GM18858 (cell line): ENCODE results near the gene SLC25A44.
"Not testable (repeated sequence)": the region's sequence is repeated elsewhere in the genome, so short reads cannot be mapped to it uniquely, and the experiment has no call there.

Source experiments
- ATAC-seq: cut with Tn5 transposase; IDR thresholded peaks from one replicate; pipeline ENCODE4 v1.9.1; 2021; ENCODE audit not compliant: unreplicated experiment

Gene SLC25A44

DNA sequence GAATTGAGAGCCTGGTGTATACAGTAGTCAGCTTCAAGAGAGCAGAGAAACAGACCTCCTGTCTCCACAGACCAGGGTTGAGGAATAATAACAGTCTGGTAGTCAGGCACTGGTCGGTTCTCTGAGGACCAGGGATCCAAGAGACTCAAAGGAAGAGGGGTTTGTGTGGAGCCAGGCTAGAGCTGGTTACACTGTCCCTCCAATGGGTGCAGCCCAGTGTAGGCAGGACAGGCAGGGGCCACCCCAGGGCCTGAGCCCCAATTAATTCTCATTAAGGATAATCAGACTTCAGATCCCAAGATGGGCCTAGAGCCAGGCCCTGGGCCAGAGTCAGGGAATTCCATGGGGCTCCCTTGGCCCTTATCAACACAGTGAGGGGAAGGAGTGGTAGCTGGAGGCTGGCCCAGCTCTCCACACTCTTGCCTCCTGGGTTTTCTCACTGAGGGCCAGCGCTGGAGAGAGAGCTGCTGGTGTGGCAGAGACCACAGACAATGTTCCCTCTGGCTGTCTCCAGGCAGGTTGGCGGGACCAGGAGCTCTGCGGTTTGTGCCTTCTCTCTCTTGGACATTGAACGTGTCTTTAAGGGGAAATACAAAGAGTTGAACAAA, 31.4 kb upstream of the SLC25A44 start:
- no peak for ATAC-seq

DNA sequence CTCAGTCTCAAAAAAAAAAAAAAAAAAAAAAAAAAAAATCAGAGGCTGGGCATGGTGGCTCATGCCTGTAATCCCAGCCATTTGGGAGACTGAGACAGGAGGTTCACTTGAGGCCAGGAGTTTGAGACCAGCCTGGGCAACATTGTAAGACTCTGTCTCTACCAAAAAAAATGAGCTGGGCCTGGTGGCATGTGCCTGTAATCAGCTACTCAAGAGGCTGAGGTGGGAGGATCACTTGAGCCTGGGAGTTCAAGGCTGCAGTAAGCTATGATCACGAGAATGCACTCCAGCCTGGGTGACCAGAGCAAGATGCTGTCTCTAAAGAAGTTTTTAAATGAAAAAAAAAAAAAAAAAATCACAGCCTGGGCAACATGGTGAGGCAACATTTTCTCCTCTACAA, 30.2 kb upstream of the SLC25A44 start:
- no peak for ATAC-seq

DNA sequence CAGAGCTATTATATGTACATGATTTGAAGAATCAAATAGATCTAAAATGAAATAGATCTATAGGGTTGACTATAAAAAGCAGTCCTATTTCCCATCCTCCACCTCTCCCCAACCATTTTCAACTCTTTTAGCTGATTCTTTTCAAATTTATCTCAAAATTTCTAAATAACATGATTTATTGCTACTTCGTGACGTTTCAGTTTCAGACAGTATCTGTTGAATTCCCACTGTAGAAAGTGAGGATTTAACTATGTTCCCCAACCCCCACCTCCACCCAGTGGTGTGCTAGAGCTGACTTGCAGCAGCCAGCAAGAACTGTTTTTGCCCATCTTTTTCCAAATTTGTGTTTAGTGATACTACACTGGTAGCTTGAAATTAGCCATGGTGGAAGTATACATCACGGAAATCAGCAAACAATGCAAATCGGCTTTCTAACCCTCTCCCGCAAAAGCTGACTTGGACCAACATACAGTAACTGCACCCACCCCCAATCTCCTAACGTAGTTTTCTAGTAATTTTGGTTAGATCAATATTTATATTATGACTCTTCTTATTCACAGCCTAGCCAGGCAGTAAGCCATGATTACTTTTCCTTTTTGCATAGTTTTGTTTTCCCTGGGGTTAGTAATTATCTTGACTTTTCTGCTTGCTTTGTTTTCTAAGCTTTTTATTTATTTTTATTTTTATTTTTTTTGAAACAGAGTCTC, 29.6 kb upstream of the SLC25A44 start:
- no peak for ATAC-seq

DNA sequence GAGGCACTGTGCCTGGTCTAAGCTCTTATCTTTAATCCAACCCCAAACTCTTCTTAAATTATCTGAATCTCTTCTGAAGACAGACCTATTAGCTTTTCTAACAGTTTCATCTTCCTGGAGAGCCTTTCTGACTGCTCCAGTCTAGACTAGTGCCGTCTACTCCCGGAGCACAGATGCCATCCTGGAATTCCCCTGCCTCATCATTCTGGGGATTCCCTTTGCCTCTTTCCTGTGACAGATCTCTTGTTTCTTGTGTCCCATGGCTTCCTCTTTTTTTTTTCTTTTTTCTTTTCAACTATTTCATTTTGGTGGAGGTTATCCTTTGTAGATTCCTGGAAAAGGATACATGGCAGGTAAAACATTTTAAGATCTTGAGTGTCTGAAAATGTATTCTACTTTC, 28.8 kb upstream of the SLC25A44 start:
- ATAC-seq: no peak

DNA sequence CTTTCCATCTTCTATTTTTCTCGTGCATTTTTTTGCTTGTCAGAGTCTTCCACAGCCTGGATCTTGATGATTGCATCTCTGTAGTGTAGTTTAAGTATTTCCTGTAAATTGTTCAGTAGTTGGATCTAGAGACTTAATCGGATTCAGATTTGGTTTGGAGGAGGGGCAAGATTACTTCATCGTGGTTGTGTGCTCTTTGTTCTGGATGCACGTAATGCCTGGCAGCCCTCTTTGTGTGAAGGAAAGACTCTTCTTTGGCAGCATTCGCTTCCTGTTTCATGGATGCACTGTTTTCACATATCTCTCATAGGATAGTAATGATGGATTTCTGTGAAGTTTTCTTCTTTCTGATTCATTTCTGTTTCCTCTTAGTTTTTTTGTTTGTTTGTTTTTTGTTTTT, 26.4 kb upstream of the SLC25A44 start:
- no peak for ATAC-seq

DNA sequence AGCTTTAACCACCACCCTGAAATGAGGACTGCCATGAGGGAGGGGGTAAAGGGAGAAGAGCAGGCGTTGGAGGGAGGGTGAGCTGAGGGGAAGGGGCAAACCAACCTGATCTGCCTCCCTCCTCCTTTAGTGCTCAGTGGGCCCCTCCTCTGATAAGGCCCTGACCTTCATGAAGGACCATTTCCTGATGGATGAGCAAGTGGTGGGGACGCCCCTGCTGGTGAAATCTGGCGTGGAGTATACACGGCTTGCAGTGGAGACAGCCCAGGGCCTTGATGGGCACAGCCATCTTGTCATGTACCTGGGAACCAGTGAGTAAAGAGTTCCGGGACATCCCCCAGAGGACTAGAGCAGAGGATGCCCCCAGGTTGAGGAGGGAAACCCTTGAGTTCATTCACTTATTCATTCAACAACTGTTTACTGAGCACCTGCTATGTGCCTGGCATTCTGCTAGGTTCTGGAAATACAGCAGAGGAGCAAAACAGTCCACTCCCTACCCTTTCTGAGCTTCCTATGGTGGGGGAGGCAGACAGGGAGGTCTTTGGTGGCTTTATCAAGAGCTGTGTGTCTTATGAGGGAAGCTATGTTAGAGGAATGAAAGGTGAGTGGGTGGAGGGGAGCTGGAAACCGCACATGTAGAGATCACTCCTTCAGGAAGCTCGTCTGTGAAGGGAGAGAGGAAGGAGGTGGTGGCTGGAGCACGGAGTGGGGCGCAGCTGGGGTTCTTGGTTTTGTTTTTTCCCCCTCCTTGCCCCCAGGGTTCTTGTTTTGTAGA, 21.0 kb upstream of the SLC25A44 start:
- ATAC-seq: no peak

DNA sequence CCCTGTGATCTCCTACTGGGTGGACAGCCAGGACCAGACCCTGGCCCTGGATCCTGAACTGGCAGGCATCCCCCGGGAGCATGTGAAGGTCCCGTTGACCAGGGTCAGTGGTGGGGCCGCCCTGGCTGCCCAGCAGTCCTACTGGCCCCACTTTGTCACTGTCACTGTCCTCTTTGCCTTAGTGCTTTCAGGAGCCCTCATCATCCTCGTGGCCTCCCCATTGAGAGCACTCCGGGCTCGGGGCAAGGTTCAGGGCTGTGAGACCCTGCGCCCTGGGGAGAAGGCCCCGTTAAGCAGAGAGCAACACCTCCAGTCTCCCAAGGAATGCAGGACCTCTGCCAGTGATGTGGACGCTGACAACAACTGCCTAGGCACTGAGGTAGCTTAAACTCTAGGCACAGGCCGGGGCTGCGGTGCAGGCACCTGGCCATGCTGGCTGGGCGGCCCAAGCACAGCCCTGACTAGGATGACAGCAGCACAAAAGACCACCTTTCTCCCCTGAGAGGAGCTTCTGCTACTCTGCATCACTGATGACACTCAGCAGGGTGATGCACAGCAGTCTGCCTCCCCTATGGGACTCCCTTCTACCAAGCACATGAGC, 17.2 kb upstream of the SLC25A44 start:
- no peak for ATAC-seq

DNA sequence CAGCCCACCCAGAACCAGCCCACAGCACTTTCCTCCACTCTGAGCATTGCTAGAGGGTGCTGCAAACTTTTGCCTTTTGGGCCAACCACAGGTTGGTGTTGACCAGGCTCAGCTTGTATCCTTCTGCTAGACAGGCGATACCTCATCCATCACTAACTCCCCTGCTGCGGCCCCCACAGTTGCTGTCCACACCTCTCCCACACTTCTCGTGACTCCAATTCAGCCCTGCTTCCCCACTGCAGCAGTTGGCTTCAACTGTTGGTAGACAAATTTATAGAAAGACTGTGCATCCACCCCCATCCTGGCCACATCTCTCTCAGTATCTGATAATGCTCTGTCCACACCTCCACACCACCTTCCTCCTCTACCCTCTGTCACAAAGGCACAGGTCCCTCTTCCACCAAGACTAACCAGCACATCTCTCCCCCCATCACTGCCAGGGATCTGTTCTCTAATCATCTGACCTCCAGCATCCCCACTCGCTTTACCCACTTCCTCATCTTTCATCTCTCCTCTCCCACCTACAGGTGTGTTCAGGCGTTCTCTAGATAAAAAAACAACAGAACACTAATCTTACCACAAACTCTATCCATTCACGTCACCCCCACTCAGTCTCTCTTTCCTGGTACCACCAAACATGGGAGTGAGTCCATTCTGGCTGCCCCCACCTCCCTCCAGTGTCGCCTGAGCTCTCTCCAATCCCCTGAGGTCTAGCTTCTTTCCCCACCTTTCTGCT, 15.8 kb upstream of the SLC25A44 start:
- ATAC-seq: no peak

DNA sequence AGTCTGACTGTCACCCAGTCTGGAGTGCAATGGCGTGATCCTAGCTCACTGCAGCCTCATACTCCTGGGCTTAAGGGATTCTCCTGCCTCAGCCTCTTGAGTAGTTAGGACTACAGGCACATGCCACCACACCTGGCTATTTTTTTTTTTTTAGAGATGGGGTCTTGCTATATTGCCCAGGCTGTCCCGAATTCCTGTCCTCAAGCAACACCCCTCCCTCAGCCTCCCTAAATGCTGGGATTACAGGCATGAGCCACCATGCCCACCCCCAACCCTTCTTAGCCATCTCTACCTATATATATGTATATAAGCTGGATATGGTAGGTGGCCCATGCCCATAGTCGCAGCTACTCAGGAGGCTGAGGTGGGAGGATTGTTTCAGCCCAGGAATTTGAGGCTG, 13.4 kb upstream of the SLC25A44 start:
- ATAC-seq: no peak

DNA sequence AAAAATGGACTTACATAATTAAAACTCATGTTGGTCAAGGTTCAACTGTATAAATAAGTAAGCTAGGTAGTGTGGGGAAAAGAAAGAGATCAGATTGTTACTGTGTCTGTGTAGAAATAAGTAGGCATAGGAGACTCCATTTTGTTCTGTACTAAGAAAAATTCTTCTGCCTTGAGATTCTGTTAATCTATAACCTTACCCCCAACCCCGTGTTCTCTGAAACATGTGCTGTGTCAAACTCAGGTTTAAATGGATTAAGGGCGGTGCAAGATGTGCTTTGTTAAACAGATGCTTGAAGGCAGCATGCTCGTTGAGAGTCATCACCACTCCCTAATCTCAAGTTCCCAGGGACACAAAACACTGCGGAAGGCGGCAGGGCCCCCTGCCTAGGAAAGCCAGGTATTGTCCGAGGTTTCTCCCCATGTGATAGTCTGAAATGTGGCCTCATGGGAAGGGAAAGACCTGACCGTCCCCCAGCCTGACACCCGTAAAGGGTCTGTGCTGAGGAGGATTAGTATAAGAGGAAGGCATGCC, 12.4 kb upstream of the SLC25A44 start:
- not testable (repeated sequence) for ATAC-seq

DNA sequence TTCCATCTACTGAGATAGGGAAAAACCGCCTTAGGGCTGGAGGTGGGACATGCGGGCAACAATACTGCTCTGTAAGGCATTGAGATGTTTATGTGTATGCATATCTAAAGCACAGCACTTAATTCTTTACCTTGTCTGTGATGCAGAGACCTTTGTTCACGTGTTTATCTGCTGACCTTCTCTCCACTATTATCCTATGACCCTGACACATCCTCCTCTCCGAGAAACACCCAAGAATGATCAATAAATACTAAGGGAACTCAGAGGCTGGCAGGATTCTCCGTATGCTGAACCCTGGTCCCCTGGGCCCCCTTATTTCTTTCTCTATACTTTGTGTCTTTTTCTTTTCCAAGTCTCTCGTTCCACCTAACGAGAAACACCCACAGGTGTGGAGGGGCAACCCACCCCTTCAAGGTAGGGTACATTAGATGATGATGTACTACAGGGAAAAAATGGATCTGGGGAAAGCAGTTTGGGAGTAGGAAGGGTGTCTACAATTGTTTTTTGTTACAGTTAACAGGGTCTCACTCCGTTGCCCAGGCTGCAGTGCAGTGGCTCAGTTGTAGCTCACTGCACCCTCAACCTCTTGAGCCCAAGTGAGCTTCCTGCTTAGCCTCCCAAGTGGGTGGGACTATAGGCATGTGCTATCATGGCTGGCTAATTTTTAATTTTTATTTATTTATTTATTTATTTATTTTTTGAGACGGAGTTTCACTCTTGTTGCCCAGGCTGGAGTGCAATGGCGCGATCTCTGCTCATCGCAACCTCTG, 11.7 kb upstream of the SLC25A44 start:
- ATAC-seq: not testable (repeated sequence)

DNA sequence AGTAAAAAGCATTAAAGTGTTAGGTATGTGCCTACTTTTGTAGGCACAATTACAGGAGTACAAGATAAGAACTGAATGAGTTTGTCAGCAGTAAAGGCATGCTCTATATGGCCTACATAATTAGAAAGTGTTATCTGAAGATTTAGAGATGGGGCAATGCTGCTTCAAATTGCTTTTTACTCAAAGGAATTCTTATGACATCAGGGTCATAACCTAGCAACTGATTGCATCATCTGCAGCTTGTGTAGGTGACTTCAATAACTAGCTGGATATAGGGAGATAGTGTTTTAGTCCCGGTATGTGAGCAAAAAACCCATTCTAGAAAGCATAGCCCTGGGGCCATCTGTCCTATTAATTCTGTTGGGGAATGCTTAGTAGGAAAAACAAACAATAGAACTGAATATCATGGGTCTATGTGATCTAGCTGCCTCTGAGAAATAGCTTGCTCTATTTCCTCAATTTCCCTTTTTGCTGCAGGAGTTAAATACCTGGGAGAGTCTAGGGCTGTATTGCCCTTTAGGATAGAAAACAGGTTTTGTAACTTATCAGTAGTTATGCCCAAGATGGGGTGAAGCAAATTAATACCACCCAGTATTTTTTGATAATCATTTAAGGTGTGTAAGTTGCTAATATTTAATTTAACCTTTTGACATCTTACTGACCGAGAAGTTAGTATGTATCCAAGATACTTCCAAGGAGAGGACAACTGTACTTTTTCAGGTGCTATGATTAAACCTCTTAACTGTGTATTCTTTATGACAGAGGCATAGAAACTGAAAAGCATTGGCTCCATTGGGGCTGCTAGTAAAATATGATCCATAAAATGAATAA, 7.3 kb upstream of the SLC25A44 start:
- not testable (repeated sequence) for ATAC-seq

DNA sequence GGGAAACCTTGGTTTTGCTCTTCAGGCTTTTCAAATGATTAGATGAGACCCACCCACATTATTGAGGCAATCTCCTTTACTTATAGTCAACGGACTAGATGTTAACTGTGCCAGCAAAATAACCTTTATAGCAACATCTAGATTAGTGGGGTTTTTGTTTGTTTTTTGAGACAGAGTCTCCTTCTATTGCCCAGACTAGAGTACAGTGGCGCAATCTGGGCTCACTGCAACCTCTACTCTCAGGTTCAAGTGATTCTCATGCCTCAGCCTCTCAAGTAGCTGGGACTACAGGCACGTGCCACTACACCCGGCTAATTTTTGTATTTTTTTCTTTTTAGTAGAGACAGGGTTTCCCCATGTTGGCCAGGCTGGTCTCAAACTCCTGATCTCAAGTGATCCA, 3.6 kb upstream of the SLC25A44 start:
- ATAC-seq: not testable (repeated sequence)

DNA sequence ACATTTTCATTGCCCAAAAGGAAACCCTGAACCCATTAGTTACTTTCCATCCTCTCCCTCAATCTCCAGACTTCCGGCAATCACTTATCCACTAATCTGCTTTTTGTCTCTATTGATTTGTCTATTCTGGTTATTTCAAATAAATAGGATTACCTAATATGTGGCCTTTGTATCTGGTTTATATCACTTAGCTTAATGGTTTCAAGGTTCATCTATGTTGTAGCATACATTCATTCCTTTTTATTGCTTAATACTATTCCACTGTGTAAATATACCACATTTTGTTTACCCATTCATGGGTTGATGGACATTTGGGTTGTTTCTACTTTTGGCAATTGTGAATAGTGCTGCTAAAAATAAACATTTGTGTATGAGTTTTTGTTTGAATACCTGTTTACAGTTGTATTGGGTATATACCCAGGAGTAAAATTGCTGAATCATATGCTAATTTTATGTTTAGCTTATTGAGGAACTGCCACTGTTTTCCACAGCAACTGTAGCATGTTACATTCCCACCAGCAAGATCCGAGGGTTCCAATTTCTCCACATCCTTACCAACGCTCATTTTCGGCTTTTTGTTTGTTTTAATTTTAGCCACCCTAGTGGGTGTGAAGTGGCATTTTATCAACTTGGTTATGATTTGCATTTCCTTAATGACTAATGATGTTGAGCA, 2.5 kb upstream of the SLC25A44 start:
- ATAC-seq: no peak

DNA sequence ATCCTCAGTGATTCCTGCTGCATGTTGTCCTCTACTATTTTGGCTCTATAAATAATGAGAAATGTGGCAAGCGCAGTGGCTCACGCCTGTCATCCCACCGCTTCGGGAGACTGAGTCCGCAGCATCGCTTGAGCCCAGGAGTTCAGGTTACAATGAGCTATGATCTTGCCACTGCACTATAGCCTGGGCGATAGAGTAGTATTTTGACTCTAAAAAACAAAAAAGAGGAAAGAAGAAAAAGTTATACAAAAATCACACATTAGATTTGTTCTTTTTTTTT, 756 bp upstream of the SLC25A44 start:
- no peak for ATAC-seq

DNA sequence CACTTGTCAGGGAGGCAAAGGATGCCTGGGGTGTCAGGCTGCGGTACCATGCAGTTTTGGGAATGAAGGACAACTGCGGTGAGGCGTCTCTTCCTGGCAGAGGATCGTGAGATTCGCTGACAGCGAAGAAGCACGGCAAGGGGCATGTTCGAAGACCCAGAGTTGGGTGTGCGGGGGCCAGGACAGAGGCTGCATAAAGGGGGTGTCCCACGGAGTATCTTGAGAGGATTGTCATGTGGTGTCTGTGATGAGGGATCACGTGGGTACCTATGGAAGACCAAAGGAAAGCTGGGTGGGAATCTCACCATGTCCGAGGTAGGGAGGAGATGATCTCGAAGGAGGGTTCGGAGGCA, 372 bp downstream of the SLC25A44 start:
- ATAC-seq: no peak

DNA sequence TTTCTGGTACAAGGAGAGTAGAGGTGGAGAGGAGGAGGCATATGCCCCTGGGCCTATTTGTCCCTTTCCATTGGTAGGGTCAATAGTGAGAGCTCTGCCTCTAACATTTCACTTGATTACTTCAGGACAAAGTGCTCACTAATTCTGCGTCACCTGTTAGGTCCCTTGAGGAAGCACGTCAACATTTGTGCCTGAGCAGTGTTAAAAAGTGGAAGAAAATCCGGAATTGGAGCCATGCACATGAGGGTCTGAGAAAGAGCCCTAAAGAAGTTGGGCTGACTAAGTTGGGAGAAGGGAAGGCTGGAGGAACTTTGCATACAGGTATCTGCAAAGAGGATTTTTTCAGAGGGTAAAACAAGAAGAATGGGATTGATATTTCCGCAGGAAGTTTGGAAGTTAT, 1.9 kb downstream of the SLC25A44 start:
- ATAC-seq: no peak

DNA sequence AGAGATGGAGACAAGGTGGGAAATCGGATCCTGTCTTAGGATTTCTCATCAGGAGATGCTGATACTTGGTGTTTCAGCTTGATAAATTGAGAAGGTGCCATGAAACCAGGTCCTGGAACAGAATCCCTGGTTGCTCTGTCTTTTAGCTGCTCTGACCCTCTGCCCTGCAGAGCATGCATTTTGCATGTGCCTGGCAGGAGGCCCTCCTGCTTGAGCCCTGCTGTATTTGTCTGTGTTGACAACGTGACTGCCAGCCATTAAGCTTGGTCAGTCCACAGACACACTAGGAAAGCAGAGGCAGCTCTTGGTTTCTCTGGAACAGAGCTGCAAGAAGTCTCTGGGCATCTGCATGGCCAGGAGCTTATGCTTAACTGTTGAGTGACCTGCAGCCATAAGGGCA, 2.5 kb downstream of the SLC25A44 start:
- ATAC-seq: no peak

DNA sequence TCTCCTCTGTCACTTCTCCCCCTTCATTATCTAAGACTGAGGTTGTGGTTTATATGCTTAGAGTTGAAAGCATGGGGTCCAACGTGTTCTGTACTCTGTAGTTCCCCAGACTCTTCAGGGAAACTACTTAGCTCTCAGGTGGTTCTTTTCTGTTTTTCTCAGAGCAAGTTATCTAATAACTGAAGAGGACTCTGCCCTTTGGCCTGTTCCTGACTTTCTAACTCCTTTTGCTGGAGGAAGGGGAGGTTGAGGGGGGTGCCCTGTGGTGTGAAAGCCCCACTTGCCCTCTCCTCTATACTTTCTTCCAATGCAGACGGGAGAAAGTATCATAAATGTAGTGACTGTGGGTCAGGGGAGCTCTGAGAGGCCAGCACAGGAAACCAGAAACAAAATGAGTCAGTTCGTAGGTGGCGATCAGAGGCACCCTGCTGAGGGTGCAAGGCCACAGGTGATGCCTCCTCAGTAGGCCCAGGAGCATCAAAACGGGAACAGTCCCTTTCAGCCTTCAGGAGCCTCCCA, 5.0 kb downstream of the SLC25A44 start:
- no peak for ATAC-seq
